Mucosa of descending colon (tissue), 3 donors: ENCODE measurements around the gene DHRS7B. TPM values are rescaled to one million over a fixed set of nuclear protein-coding genes. Genes with fewer than 3 reads are reported as not detected.
A peak's percentile ranks its signal among the peaks of the same experiment; 100 is the strongest.

Source experiments
- ATAC-seq: fragments of 200-7000 bp; cut with Tn5 transposase; one replicate; pipeline ENCODE4 v1.9.1; 2020; ENCODE audit warnings: mild to moderate bottlenecking, moderate library complexity
- DNase-seq, 3 donors: peaks; one replicate each; pipeline ENCODE4 v3.0.0-alpha.2; 2020
- H3K36me3 ChIP-seq: fragments of 200-600 bp; one replicate; pipeline ENCODE4 v1.8.0; 2021; ENCODE audit warnings: low read depth, mild to moderate bottlenecking
- H3K4me1 ChIP-seq: fragments of 200-600 bp; one replicate; pipeline ENCODE4 v1.8.0; 2021; ENCODE audit warnings: low read depth, mild to moderate bottlenecking
- H3K4me3 ChIP-seq: fragments of 200-600 bp; one replicate; pipeline ENCODE4 v1.8.0; 2021; ENCODE audit warnings: mild to moderate bottlenecking
- H3K9me3 ChIP-seq: fragments of 200-600 bp; one replicate; pipeline ENCODE4 v1.8.0; 2021; ENCODE audit warnings: mild to moderate bottlenecking
- intact Hi-C, 2 donors: fragments of 100-400 bp; cut with DNase I in 1 of 2; cut with micrococcal nuclease in 1 of 2; formaldehyde crosslinking; loops; one replicate each; pipeline versions ENCODE4 v1.11.0 to v1.11.1; 2022; cut with DNase I, micrococcal nuclease
- total RNA-seq, 3 donors: library from RNA; stranded (reverse); fragmentation: NEBNext Ultra II Directional in 2 of 3; extraction: Animal tissue kit (Norgen Biotek cat#: 25700) in 2 of 3; gene quantifications; one replicate each; pipeline versions ENCODE4 v1.2.1 to v1.2.4, GENCODE V29; 2021 to 2023
- TF ChIP-seq, protein P1 (sequence below): fragments of 200-600 bp; IDR thresholded peaks from one replicate; pipeline ENCODE4 v1.8.0; 2022; ENCODE audit warnings: antibody characterized with exemption, mild to moderate bottlenecking
- donor health status: DM: no; HTN: no; CAD: no; lungs with moderate emphysema.
- donor health status: DM: no; HTN: no; CAD: no.
- donor health status: DM: no; HTN: yes; CAD: no.

Gene DHRS7B
- total RNA-seq, 3 donors from 2014 or later, result 21.9 to 34.0 (median 30.2) TPM

DNA sequence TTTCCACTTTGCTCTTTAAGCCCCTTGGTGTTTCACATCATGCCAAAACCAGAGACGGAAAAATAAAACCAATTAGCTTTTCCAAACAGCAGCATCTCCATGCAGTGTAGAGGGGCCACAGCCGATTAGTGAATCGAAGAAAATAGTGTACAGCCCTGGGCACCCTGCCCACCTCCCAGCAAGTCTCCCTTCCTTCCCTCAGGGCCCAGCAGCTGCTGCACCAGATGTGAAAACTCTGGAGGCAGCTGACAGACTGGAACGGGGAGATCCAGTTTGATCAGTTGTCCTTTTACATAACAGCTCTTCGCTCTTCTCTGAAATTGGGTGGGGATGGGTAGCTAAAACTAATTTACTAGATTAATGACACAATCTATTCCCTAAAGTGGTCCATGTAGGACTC lies 67.9 kb downstream of the DHRS7B start:
- TF ChIP-seq, protein P1, sequence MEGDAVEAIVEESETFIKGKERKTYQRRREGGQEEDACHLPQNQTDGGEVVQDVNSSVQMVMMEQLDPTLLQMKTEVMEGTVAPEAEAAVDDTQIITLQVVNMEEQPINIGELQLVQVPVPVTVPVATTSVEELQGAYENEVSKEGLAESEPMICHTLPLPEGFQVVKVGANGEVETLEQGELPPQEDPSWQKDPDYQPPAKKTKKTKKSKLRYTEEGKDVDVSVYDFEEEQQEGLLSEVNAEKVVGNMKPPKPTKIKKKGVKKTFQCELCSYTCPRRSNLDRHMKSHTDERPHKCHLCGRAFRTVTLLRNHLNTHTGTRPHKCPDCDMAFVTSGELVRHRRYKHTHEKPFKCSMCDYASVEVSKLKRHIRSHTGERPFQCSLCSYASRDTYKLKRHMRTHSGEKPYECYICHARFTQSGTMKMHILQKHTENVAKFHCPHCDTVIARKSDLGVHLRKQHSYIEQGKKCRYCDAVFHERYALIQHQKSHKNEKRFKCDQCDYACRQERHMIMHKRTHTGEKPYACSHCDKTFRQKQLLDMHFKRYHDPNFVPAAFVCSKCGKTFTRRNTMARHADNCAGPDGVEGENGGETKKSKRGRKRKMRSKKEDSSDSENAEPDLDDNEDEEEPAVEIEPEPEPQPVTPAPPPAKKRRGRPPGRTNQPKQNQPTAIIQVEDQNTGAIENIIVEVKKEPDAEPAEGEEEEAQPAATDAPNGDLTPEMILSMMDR, result no peak
- H3K36me3 ChIP-seq, result no peaks in the 10 kb centered on the region
- H3K9me3 ChIP-seq, result no peaks in the 10 kb centered on the region
- H3K4me1 ChIP-seq, result no peaks in the 10 kb centered on the region
- ATAC-seq (peak; percentile 13), DNase-seq (no peak)
- intact Hi-C loops, result no loop called here
- H3K4me3 ChIP-seq, result no peak overlapping the region

DNA sequence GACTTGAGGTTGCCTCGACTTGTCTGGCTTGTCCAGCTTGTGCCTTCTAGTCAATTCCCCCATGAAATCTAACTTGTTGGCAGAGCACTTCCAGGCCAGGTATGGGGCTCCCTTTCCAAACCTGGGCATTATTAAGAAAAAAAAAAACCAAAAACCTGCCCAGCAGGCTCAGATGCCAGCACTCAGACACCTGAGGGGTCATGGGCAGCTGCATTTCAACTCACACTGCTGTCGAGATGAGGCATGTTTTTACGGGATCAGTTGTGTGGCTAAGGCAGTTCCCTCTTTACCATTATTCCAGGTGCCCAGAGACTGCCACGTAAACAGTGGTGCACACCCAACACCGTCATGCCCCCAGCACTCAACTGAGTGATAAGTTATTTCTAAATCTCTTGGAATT lies 69.4 kb downstream of the DHRS7B start:
- intact Hi-C loops, result no loop called here
- DNase-seq (no peak), ATAC-seq (no peak)
- H3K9me3 ChIP-seq, result no peaks in the 10 kb centered on the region
- no peaks in the 10 kb centered on the region for H3K4me1 ChIP-seq
- no peak overlapping the region for H3K4me3 ChIP-seq
- H3K36me3 ChIP-seq, result no peaks in the 10 kb centered on the region
- TF ChIP-seq, protein P1, result no peak

DNA sequence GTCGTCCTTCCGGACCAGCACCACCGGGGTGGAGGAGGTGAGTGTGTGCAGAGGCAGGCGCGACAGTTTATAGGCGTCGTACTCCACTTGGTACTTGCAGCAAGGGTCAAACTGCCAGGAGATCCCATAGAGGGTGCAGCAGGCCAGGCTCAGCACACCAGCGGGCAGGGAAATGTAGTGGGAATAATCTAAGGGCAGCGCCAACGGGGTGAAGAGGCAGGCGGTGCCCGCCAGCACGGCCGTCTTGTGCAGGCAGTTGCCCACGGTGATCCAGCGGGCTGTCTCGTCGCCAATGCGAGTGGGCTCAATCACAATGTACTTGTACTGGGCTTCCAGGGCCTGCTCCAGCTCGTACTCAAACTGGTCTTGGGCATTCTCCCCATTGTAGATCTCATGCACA lies 71.6 kb downstream of the DHRS7B start:
- DNase-seq (no peak), ATAC-seq (no peak)
- intact Hi-C loops, result no loop called here
- Histone ChIP-seq H3K9me3 (no peaks in the 10 kb centered on the region), H3K36me3 (no peaks in the 10 kb centered on the region), H3K4me3 (no peak overlapping the region), H3K4me1 (peaks cover 4% of the 10 kb centered on the region)
- TF ChIP-seq, protein P1, result no peak

DNA sequence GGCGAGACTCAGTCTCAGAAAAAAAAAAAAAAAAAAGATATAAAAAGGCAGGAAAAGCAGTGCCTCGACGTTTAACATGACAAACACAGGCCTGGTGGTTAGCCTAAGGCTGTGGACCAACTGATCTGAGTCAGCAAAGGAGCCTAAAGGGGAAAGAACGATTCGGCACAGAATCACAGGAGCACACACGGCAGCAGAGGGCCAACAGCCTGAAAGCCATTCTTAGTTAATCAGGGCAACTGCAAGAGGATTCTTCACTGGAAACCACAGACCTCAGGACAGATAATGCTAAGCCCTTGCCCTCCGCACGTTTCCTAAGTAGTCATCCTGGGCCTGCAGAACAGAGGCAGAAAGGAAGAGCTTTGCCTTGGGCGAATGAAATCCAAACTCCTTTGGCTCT lies 72.5 kb downstream of the DHRS7B start:
- no peaks in the 10 kb centered on the region for H3K36me3 ChIP-seq
- H3K9me3 ChIP-seq, result no peaks in the 10 kb centered on the region
- no peak overlapping the region for H3K4me3 ChIP-seq
- intact Hi-C loops, result no loop called here
- no peak for DNase-seq
- no peak for ATAC-seq
- TF ChIP-seq, protein P1, result no peak
- H3K4me1 ChIP-seq, result peaks cover 4% of the 10 kb centered on the region

DNA sequence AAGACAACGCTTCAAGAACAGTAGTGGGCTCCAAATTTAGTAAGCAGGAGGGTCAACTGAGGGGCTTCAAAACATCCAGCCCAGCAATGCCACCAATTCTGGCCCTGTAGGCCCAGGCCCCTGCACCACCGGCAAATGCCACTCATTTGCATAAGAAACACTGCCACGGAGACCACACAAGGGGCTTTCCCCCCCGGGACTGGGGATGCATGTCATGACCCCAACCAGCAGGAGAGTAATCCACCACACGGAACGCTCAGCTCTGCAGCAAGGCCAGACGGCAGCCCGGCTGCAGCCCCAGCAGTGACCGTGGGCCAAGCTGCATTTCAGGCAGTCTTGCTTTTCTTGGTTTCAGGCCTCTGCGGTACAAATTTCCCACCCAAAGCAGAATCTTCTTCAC lies 73.1 kb downstream of the DHRS7B start:
- H3K4me3 ChIP-seq, result no peak overlapping the region
- TF ChIP-seq, protein P1, result no peak
- intact Hi-C loops, result no loop called here
- no peaks in the 10 kb centered on the region for H3K9me3 ChIP-seq
- H3K4me1 ChIP-seq, result peaks cover 4% of the 10 kb centered on the region
- H3K36me3 ChIP-seq, result no peaks in the 10 kb centered on the region
- no peak for ATAC-seq
- no peak for DNase-seq
